Endothelial cell of umbilical vein (primary cell): ENCODE results near the gene DIS3L2. TPM values are rescaled to one million over a fixed set of nuclear protein-coding genes. Genes with fewer than 3 reads are reported as not detected.

Experiments
- BruUV-seq: library from RNA; stranded (reverse); fragments of 400-500 nt; replicated peaks from 2 replicates; lab custom pipeline; 2021; lab: Mats Ljungman, UMichigan
- CTCF ChIA-PET: fragments of 300-600, 350-600 bp; sonication (Branson Sonifier 250); formaldehyde crosslinking; loops from one replicate; lab custom pipeline; 2021; ENCODE audit warnings: antibody characterized with exemption, inconsistent platforms; lab: Charles Lee
- POLR2A ChIA-PET: fragments of 300-600, 350-600 bp; sonication (Branson Sonifier 250); formaldehyde crosslinking; loops from one replicate; lab custom pipeline; 2021; ENCODE audit warnings: antibody characterized with exemption, inconsistent platforms; lab: Charles Lee
- DNase-seq: peaks from one replicate; pipeline ENCODE4 v3.0.0-alpha.2; 2011; ENCODE audit warnings: low read depth, low spot score
- FAIRE-seq: peaks from 2 replicates; lab custom pipeline; 2011; peaks lifted over from hg19 to GRCh38; lab: Jason Lieb, UNC
- H2AFZ ChIP-seq: 2 replicates; pipeline ENCODE4 v1.6.0; 2012; ENCODE audit warnings: low read depth, low read length, control low read depth, inconsistent platforms
- H3K27ac ChIP-seq: 2 replicates; pipeline ENCODE4 v1.5.1; 2011; ENCODE audit warnings: low read depth, mild to moderate bottlenecking, control low read depth, low read length, moderate library complexity; ENCODE audit not compliant: insufficient read depth
- H3K27me3 ChIP-seq, 2 experiments: 2 replicates each; pipeline versions ENCODE4 v1.6.0 to v1.6.1; 2011; ENCODE audit warnings: low read length in 2 of 2, mixed read lengths in 1 of 2; ENCODE audit not compliant: control insufficient read depth in 2 of 2, insufficient read depth in 2 of 2
- H3K36me3 ChIP-seq, 2 experiments: 2 replicates in 1 of 2; 3 replicates in 1 of 2; pipeline ENCODE4 v1.5.1; 2011; ENCODE audit warnings: low read length in 2 of 2, mild to moderate bottlenecking in 1 of 2, moderate library complexity in 1 of 2; ENCODE audit not compliant: control insufficient read depth in 2 of 2, insufficient read depth in 2 of 2; ENCODE audit errors: extremely low read depth in 1 of 2
- H3K4me1 ChIP-seq: 3 replicates; pipeline ENCODE4 v1.5.1; 2011; ENCODE audit warnings: mild to moderate bottlenecking, low read length; ENCODE audit not compliant: control insufficient read depth, insufficient read depth; ENCODE audit errors: extremely low read depth
- H3K4me2 ChIP-seq: 2 replicates; pipeline ENCODE4 v1.6.1; 2011; ENCODE audit warnings: low read length, control low read depth, mixed read lengths; ENCODE audit not compliant: insufficient read depth
- H3K4me3 ChIP-seq, 3 experiments: fragments of 200-600 bp in 1 of 3; sonication (generic), shearing (Covaris generic) in 1 of 3; replicated peaks in 1 of 3; 2 replicates each; pipeline ENCODE4 v1.5.1; 2011 to 2016; ENCODE audit warnings: control low read depth in 3 of 3, low read length in 3 of 3, mild to moderate bottlenecking in 2 of 3, inconsistent platforms in 1 of 3, low read depth in 1 of 3, moderate library complexity in 1 of 3; ENCODE audit not compliant: insufficient read depth in 1 of 3
- H3K79me2 ChIP-seq: 2 replicates; pipeline ENCODE4 v1.6.0; 2012; ENCODE audit warnings: low read length, inconsistent platforms; ENCODE audit not compliant: control insufficient read depth, insufficient read depth
- H3K9ac ChIP-seq: replicated peaks from 2 replicates; pipeline ENCODE3; 2011; ENCODE audit warnings: low read length, control low read depth; ENCODE audit not compliant: insufficient read depth; ENCODE audit errors: extremely low read depth
- H3K9me1 ChIP-seq: replicated peaks from 3 replicates; pipeline ENCODE4 v1.6.0; 2011; ENCODE audit warnings: mild to moderate bottlenecking, low read length; ENCODE audit not compliant: control insufficient read depth, insufficient read depth; ENCODE audit errors: extremely low read depth
- H3K9me3 ChIP-seq: replicated peaks from 2 replicates; pipeline ENCODE4 v1.5.1; 2012; ENCODE audit warnings: low read length, inconsistent platforms; ENCODE audit not compliant: control insufficient read depth, insufficient read depth
- H4K20me1 ChIP-seq: replicated peaks from 2 replicates; pipeline ENCODE3; 2011; ENCODE audit warnings: mild to moderate bottlenecking, low read length; ENCODE audit not compliant: control insufficient read depth, insufficient read depth; ENCODE audit errors: extremely low read depth
- CTCF ChIP-seq, 2 donors: IDR thresholded peaks; 1 replicate in 1 of 2; 2 replicates in 1 of 2; pipeline ENCODE4 v1.5.1; 2011; ENCODE audit warnings: low read length in 2 of 2, mild to moderate bottlenecking in 2 of 2, moderate library complexity in 2 of 2, control low read depth in 1 of 2, inconsistent platforms in 1 of 2, low read depth in 1 of 2; ENCODE audit not compliant: insufficient read depth in 1 of 2; ENCODE audit errors: extremely low read depth in 1 of 2
- EZH2 ChIP-seq: IDR thresholded peaks from 2 replicates; pipeline ENCODE4 v1.6.1; 2012; ENCODE audit warnings: borderline replicate concordance, low read depth, mild to moderate bottlenecking, moderate library complexity, low read length, inconsistent platforms; ENCODE audit not compliant: severe bottlenecking
- FOS ChIP-seq: IDR thresholded peaks from 2 replicates; pipeline ENCODE4 v1.6.1; 2011; ENCODE audit warnings: mild to moderate bottlenecking, low read length, moderate library complexity, borderline replicate concordance; ENCODE audit not compliant: insufficient read depth
- GATA2 ChIP-seq: IDR thresholded peaks from 2 replicates; pipeline ENCODE4 v1.7.0; 2011; ENCODE audit warnings: low read depth, mild to moderate bottlenecking, moderate library complexity, mixed read lengths, low read length; ENCODE audit not compliant: insufficient read length, insufficient read depth
- JUN ChIP-seq: IDR thresholded peaks from 2 replicates; pipeline ENCODE4 v1.6.1; 2011; ENCODE audit warnings: borderline replicate concordance, low read depth; ENCODE audit not compliant: insufficient read length, insufficient read depth
- MYC ChIP-seq: IDR thresholded peaks from one replicate; pipeline ENCODE4 v1.6.1; 2011; ENCODE audit warnings: mild to moderate bottlenecking, low read depth, low read length
- POLR2A ChIP-seq: IDR thresholded peaks from 2 replicates; pipeline ENCODE4 v1.6.1; 2012; ENCODE audit warnings: low read depth, mild to moderate bottlenecking, control low read depth, low read length
- POLR2AphosphoS5 ChIP-seq: IDR thresholded peaks from 2 replicates; pipeline ENCODE4 v1.6.1; 2012; ENCODE audit warnings: low read depth, mild to moderate bottlenecking, control low read depth, low read length, moderate library complexity; ENCODE audit not compliant: insufficient read depth
- dilution Hi-C: fragments of 300-500 bp; cut with MboI; formaldehyde crosslinking; loops from one replicate; pipeline ENCODE4 v1.15.0; 2019; ENCODE audit warnings: low sequenced_read_pairs; ENCODE audit not compliant: extremely low pct_ligation_motif_present
- intact Hi-C: fragments of 100-400 bp; cut with micrococcal nuclease; formaldehyde crosslinking; loops from one replicate; pipeline ENCODE4 v1.10.0; 2022
- polyA plus RNA-seq, 4 experiments: library from polyadenylated mRNA; depleted of rRNA in 3 of 4; stranded (reverse) in 3 of 4; unstranded in 1 of 4; fragments of >200 nt; gene quantifications; 2 replicates each; pipeline versions ENCODE4 v1.2.1 to v1.2.3, GENCODE V29; 2011 to 2012; ENCODE audit warnings: missing spikeins in 1 of 4
- total RNA-seq: library from RNA; stranded (reverse); gene quantifications from 2 replicates; pipeline ENCODE4 v1.2.3, GENCODE V29; 2021
- TF ChIP-seq, protein P1 (sequence below): IDR thresholded peaks from 2 replicates; pipeline ENCODE4 v1.6.1; 2011; ENCODE audit not compliant: insufficient read depth, insufficient read length

DIS3L2 gene
- total and polyA plus RNA-seq, 2 donors (not counting 3 experiments of a cell fraction or from before 2014, with no cell fraction given), result 14.6 to 31.2 TPM

DNA sequence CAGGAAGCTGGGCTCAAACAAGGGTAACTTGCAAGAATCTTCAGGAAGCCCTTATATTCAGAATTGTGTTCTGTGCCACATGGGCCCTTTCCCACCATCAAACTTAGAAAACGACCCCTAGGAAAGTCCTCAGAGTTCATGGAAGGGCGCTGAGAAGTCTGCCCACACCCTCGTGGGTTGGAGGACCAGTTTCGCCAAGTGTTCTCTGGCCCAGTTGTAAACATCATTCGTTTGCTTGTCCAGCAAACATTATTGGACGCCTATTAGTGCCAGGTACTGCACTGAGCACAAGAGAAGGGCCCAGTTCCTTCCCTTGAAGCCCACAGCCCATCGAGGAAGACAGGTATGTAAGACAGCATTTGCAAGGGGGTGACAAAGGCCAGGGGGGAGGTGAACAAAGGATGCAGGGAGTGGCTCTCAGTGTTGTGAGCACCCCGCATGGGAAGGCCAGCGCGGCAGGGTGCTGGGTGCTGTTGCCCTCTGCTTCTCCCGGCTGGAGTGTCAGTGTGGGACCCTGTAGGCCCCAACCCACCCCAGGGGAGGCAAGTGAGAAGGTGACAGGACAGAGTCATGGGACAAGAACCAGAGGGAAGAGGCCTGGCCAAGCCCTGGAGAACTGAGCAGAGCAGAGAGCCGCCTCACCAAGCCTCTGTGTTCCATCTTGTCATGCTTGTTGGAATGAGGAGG is 356.8 kb downstream of the DIS3L2 start:
- no peak for DNase-seq
- Histone ChIP-seq H3K9ac (no peak overlapping the region), H3K27ac (no peak overlapping the region), H3K4me1 (peaks cover 35% of the 10 kb centered on the region), H3K4me3 (no peak overlapping the region), H3K36me3 (no peaks in the 10 kb centered on the region), H3K27me3 (no peaks in the 10 kb centered on the region), H3K79me2 (no peaks in the 10 kb centered on the region), H3K9me1 (no peaks in the 10 kb centered on the region), H3K9me3 (no peaks in the 10 kb centered on the region), H2AFZ (no peak overlapping the region), H4K20me1 (no peaks in the 10 kb centered on the region), H3K4me2 (no peak overlapping the region)
- TF ChIP-seq MYC (no peak), POLR2A (no peak), FOS (no peak), EZH2 (no peak), GATA2 (no peak), CTCF (IDR thresholded peaks at IDR 0.05; ENCODE audit: extremely low read depth in 1 of 2, insufficient read depth in 1 of 2, low read depth in 1 of 2, low read length in 2 of 2) (no peak), JUN (no peak), POLR2AphosphoS5 (no peak)
- TF ChIP-seq, protein P1, sequence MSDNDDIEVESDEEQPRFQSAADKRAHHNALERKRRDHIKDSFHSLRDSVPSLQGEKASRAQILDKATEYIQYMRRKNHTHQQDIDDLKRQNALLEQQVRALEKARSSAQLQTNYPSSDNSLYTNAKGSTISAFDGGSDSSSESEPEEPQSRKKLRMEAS, result no peak
- intact Hi-C loops, result no loop called here
- no peak for FAIRE-seq
- POLR2A ChIA-PET, result no interaction called here
- dilution Hi-C loops, result no loop called here
- CTCF ChIA-PET, result interaction anchor here (4.1 kb wide), 1 partner anchor 393 kb away, joined by 25 read pairs; no protein-coding TSS in a partner anchor
- BruUV-seq, result no TSS peak
